Measurements from ENCODE around the gene C14orf180.

Gene C14orf180

GRCh38 chr14:104545151-104545941 lies 34.2 kb upstream of the C14orf180 start:
- Mint-ChIP-seq H3K4me3 (no peak overlapping the region), H3K36me3 (ENCODE audit: low read depth) (no peaks in the 10 kb centered on the region), H3K27me3 (ENCODE audit: low read depth, poor library complexity) (peaks cover 70% of the 10 kb centered on the region), H3K4me1 (no peaks in the 10 kb centered on the region), H3K9me3 (no peaks in the 10 kb centered on the region), H3K27ac (no peak overlapping the region)
- no peak for DNase-seq
- TF ChIP-seq CTCF (IDR thresholded peaks at IDR 0.05): no peak

GRCh38 chr14:104545942-104546501 lies 33.5 kb upstream of the C14orf180 start:
- H3K27ac Mint-ChIP-seq: no peak overlapping the region
- no peaks in the 10 kb centered on the region for H3K4me1 Mint-ChIP-seq
- no peaks in the 10 kb centered on the region for H3K9me3 Mint-ChIP-seq
- no peaks in the 10 kb centered on the region for H3K36me3 Mint-ChIP-seq (ENCODE audit: low read depth)
- no peak for TF ChIP-seq CTCF (IDR thresholded peaks at IDR 0.05)
- no peak for DNase-seq
- H3K4me3 Mint-ChIP-seq: no peak overlapping the region
- H3K27me3 Mint-ChIP-seq (ENCODE audit: low read depth, poor library complexity): peaks cover 74% of the 10 kb centered on the region

GRCh38 chr14:104546591-104547309 lies 32.8 kb upstream of the C14orf180 start:
- H3K36me3 Mint-ChIP-seq (ENCODE audit: low read depth): no peaks in the 10 kb centered on the region
- TF ChIP-seq CTCF (IDR thresholded peaks at IDR 0.05): no peak
- no peak overlapping the region for H3K27ac Mint-ChIP-seq
- H3K9me3 Mint-ChIP-seq: no peaks in the 10 kb centered on the region
- H3K4me1 Mint-ChIP-seq: no peaks in the 10 kb centered on the region
- no peak for DNase-seq
- peaks cover 74% of the 10 kb centered on the region for H3K27me3 Mint-ChIP-seq (ENCODE audit: low read depth, poor library complexity)
- H3K4me3 Mint-ChIP-seq: no peak overlapping the region

- Mint-ChIP-seq H3K27me3 (ENCODE audit: low read depth, poor library complexity) (peaks cover 77% of the 10 kb centered on the region), H3K36me3 (ENCODE audit: low read depth) (no peaks in the 10 kb centered on the region), H3K4me3 (no peak overlapping the region), H3K4me1 (no peaks in the 10 kb centered on the region), H3K9me3 (no peaks in the 10 kb centered on the region), H3K27ac (no peak overlapping the region)
- DNase-seq: no peak
- TF ChIP-seq CTCF (IDR thresholded peaks at IDR 0.05): no peak
These were observed 32.1 kb upstream of the C14orf180 start for GRCh38 chr14:104547310-104547997.

- H3K4me1 Mint-ChIP-seq: no peaks in the 10 kb centered on the region
- H3K9me3 Mint-ChIP-seq: no peaks in the 10 kb centered on the region
- H3K4me3 Mint-ChIP-seq: no peak overlapping the region
- TF ChIP-seq CTCF (IDR thresholded peaks at IDR 0.05): no peak
- no peaks in the 10 kb centered on the region for H3K36me3 Mint-ChIP-seq (ENCODE audit: low read depth)
- no peak overlapping the region for H3K27ac Mint-ChIP-seq
- H3K27me3 Mint-ChIP-seq (ENCODE audit: low read depth, poor library complexity): peaks cover 77% of the 10 kb centered on the region
- DNase-seq: no peak
These were observed 31.4 kb upstream of the C14orf180 start for GRCh38 chr14:104547998-104548700.

All from nephron progenitor cell (in vitro differentiated cells).